Type B pancreatic cell (in vitro differentiated cells): ENCODE results near the gene CENPP. TPM values are rescaled to one million over a fixed set of nuclear protein-coding genes. Genes with fewer than 3 reads are reported as not detected.

ENCODE experiments used
- DNase-seq: peaks from one replicate; pipeline ENCODE4 v3.0.0; 2021; ENCODE audit warnings: mixed read lengths; ENCODE audit not compliant: unreplicated experiment; ENCODE audit errors: extremely low spot score
- H3K27ac Mint-ChIP-seq: 2 replicates; pipeline ENCODE4 v1.8.0; 2021; ENCODE audit warnings: mild to moderate bottlenecking, mixed read lengths
- H3K27me3 Mint-ChIP-seq: 2 replicates; pipeline ENCODE4 v1.8.0; 2021; ENCODE audit warnings: mixed read lengths
- H3K36me3 Mint-ChIP-seq: 2 replicates; pipeline ENCODE4 v1.8.0; 2021; ENCODE audit warnings: mixed read lengths
- H3K4me1 Mint-ChIP-seq: one replicate; pipeline ENCODE4 v1.8.0; 2021; ENCODE audit warnings: mixed read lengths; ENCODE audit not compliant: unreplicated experiment
- H3K4me3 Mint-ChIP-seq: 2 replicates; pipeline ENCODE4 v1.8.0; 2021; ENCODE audit warnings: mild to moderate bottlenecking, mixed read lengths
- H3K9me3 Mint-ChIP-seq: 2 replicates; pipeline ENCODE4 v1.8.0; 2021; ENCODE audit warnings: mixed read lengths
- CTCF ChIP-seq: fragments of 200-600 bp; sonication (generic); conservative IDR thresholded peaks from 2 replicates; pipeline ENCODE4 v1.5.0; 2021; ENCODE audit warnings: antibody characterized with exemption, mild to moderate bottlenecking
- total RNA-seq: library from RNA; stranded (reverse); gene quantifications from 2 replicates; pipeline ENCODE4 v1.2.1, GENCODE V29; 2021; ENCODE audit warnings: low replicate concordance

The CENPP gene
- total RNA-seq, 1 donor from 2014 or later: 7.6 TPM

- Mint-ChIP-seq H3K36me3 (peaks cover 12% of the 10 kb centered on the region), H3K9me3 (no peaks in the 10 kb centered on the region)
- TF ChIP-seq CTCF: no peak
These were observed 337.4 kb downstream of the CENPP start for GRCh38 chr9:92663126-92663525.

GRCh38 chr9:92663951-92664350 lies 338.2 kb downstream of the CENPP start:
- DNase-seq: no peak
- H3K27ac Mint-ChIP-seq: no peak overlapping the region
- H3K27me3 Mint-ChIP-seq: no peaks in the 10 kb centered on the region
- H3K4me1 Mint-ChIP-seq: peaks cover 38% of the 10 kb centered on the region
- TF ChIP-seq CTCF: no peak
- peaks cover 12% of the 10 kb centered on the region for H3K36me3 Mint-ChIP-seq
- no peak overlapping the region for H3K4me3 Mint-ChIP-seq
- no peaks in the 10 kb centered on the region for H3K9me3 Mint-ChIP-seq

More at GRCh38 chr9:92663126-92663525, 337.4 kb downstream of the CENPP start:
- peaks cover 32% of the 10 kb centered on the region for H3K4me1 Mint-ChIP-seq
- no peak overlapping the region for H3K27ac Mint-ChIP-seq
- no peak overlapping the region for H3K4me3 Mint-ChIP-seq
- no peak for DNase-seq
- H3K27me3 Mint-ChIP-seq: no peaks in the 10 kb centered on the region

GRCh38 chr9:92664394-92665152 lies 338.8 kb downstream of the CENPP start:
- no peak for DNase-seq
- H3K4me1 Mint-ChIP-seq: peaks cover 41% of the 10 kb centered on the region
- H3K27ac Mint-ChIP-seq: peak overlapping the region; percentile 32
- H3K36me3 Mint-ChIP-seq: peaks cover 12% of the 10 kb centered on the region
- H3K9me3 Mint-ChIP-seq: no peaks in the 10 kb centered on the region
- no peak for TF ChIP-seq CTCF
- H3K4me3 Mint-ChIP-seq: peak overlapping the region; percentile 15
- no peaks in the 10 kb centered on the region for H3K27me3 Mint-ChIP-seq

- no peak for TF ChIP-seq CTCF
- Mint-ChIP-seq H3K27ac (peak overlapping the region; percentile 87), H3K36me3 (peaks cover 12% of the 10 kb centered on the region), H3K4me3 (peak overlapping the region; percentile 70), H3K4me1 (peaks cover 30% of the 10 kb centered on the region), H3K9me3 (no peaks in the 10 kb centered on the region), H3K27me3 (no peaks in the 10 kb centered on the region)
- DNase-seq: no peak
These were observed 340.1 kb downstream of the CENPP start for GRCh38 chr9:92665836-92666235.

- Mint-ChIP-seq H3K36me3 (peaks cover 12% of the 10 kb centered on the region), H3K27me3 (no peaks in the 10 kb centered on the region), H3K4me3 (peak overlapping the region; percentile 70), H3K27ac (peak overlapping the region; percentile 87), H3K9me3 (no peaks in the 10 kb centered on the region), H3K4me1 (peaks cover 28% of the 10 kb centered on the region)
- TF ChIP-seq CTCF: no peak
- DNase-seq: no peak
These were observed 340.5 kb downstream of the CENPP start for GRCh38 chr9:92666236-92666635.
